ENCODE data around the gene PRDX5. TPM values are rescaled to one million over a fixed set of nuclear protein-coding genes. Genes with fewer than 3 reads are reported as not detected.

PRDX5 gene
- total RNA-seq, 1 experiment from 2014 or later, result 306 TPM

GRCh38 chr11:64286801-64287159 lies 31.1 kb upstream of the PRDX5 start:
- H3K36me3 ChIP-seq (ENCODE audit: control insufficient read depth, insufficient read depth, low read length), result no peaks in the 10 kb centered on the region; the same call in 1 of the 2 replicates
- peaks cover 11% of the 10 kb centered on the region for H3K4me1 ChIP-seq
- no peaks in the 10 kb centered on the region for H3K9me3 ChIP-seq
- TF ChIP-seq CTCF (IDR thresholded peaks at IDR 0.05; ENCODE audit: insufficient read depth in 1 of 2, low read depth in 1 of 2, low read length in 1 of 2, severe bottlenecking in 1 of 2, unreplicated experiment in 1 of 2), result no peak
- H3K36me3 Mint-ChIP-seq (ENCODE audit: insufficient read depth, unreplicated experiment), result peaks cover 17% of the 10 kb centered on the region
- intact Hi-C loops (cut with micrococcal nuclease; ENCODE audit: unreplicated experiment), result no loop called here
- BruUV-seq (replicated peaks), result no TSS peak
- H3K9me3 Mint-ChIP-seq (ENCODE audit: unreplicated experiment), result no peaks in the 10 kb centered on the region
- H3K27ac Mint-ChIP-seq (ENCODE audit: unreplicated experiment), result peak overlapping the region; percentile 54
- ChIA-PET POLR2A (no interaction called here), CTCF (no interaction called here)
- no peaks in the 10 kb centered on the region for H3K27me3 ChIP-seq (replicated peaks; ENCODE audit: control insufficient read depth, insufficient read depth, low read length)
- H3K4me3 ChIP-seq (ENCODE audit: low read depth, low read length), result no peak overlapping the region
- H3K4me1 Mint-ChIP-seq (ENCODE audit: low read depth, unreplicated experiment), result peaks cover 9% of the 10 kb centered on the region
- H3K4me3 Mint-ChIP-seq (ENCODE audit: unreplicated experiment), result peak overlapping the region; percentile 82
- DNase-seq, result peak in 1 of 2 experiments; percentile 26
- H3K27me3 Mint-ChIP-seq (ENCODE audit: insufficient read depth, unreplicated experiment), result peaks cover 5% of the 10 kb centered on the region

GRCh38 chr11:64287676-64288352 lies 30.1 kb upstream of the PRDX5 start:
- Mint-ChIP-seq H3K36me3 (ENCODE audit: insufficient read depth, unreplicated experiment) (peaks cover 17% of the 10 kb centered on the region), H3K4me3 (ENCODE audit: unreplicated experiment) (no peak overlapping the region), H3K9me3 (ENCODE audit: unreplicated experiment) (no peaks in the 10 kb centered on the region), H3K27ac (ENCODE audit: unreplicated experiment) (no peak overlapping the region), H3K27me3 (ENCODE audit: insufficient read depth, unreplicated experiment) (peaks cover 9% of the 10 kb centered on the region), H3K4me1 (ENCODE audit: low read depth, unreplicated experiment) (peaks cover 9% of the 10 kb centered on the region)
- ChIA-PET CTCF (no interaction called here), POLR2A (no interaction called here)
- no peak for TF ChIP-seq CTCF (IDR thresholded peaks at IDR 0.05; ENCODE audit: insufficient read depth in 1 of 2, low read depth in 1 of 2, low read length in 1 of 2, severe bottlenecking in 1 of 2, unreplicated experiment in 1 of 2)
- peaks cover 12% of the 10 kb centered on the region for H3K4me1 ChIP-seq
- intact Hi-C loops (cut with micrococcal nuclease; ENCODE audit: unreplicated experiment), result no loop called here
- BruUV-seq (replicated peaks), result no TSS peak
- DNase-seq, result no peak
- no peak overlapping the region for H3K4me3 ChIP-seq (ENCODE audit: low read depth, low read length)
- no peaks in the 10 kb centered on the region; the same call in 1 of the 2 replicates for H3K27me3 ChIP-seq (replicated peaks; ENCODE audit: control insufficient read depth, insufficient read depth, low read length)
- H3K36me3 ChIP-seq (ENCODE audit: control insufficient read depth, insufficient read depth, low read length), result no peaks in the 10 kb centered on the region
- no peaks in the 10 kb centered on the region for H3K9me3 ChIP-seq

GRCh38 chr11:64288353-64288750 lies 29.6 kb upstream of the PRDX5 start:
- ChIA-PET CTCF (no interaction called here), POLR2A (no interaction called here)
- intact Hi-C loops (cut with micrococcal nuclease; ENCODE audit: unreplicated experiment), result no loop called here
- no peak for TF ChIP-seq CTCF (IDR thresholded peaks at IDR 0.05; ENCODE audit: insufficient read depth in 1 of 2, low read depth in 1 of 2, low read length in 1 of 2, severe bottlenecking in 1 of 2, unreplicated experiment in 1 of 2)
- Histone ChIP-seq H3K36me3 (ENCODE audit: control insufficient read depth, insufficient read depth, low read length) (no peaks in the 10 kb centered on the region), H3K27me3 (replicated peaks; ENCODE audit: control insufficient read depth, insufficient read depth, low read length) (peaks cover 2% of the 10 kb centered on the region; the same call in 1 of the 2 replicates), H3K9me3 (no peaks in the 10 kb centered on the region), H3K4me3 (ENCODE audit: low read depth, low read length) (no peak overlapping the region), H3K4me1 (peaks cover 12% of the 10 kb centered on the region)
- Mint-ChIP-seq H3K4me3 (ENCODE audit: unreplicated experiment) (no peak overlapping the region), H3K9me3 (ENCODE audit: unreplicated experiment) (no peaks in the 10 kb centered on the region), H3K4me1 (ENCODE audit: low read depth, unreplicated experiment) (peaks cover 9% of the 10 kb centered on the region), H3K36me3 (ENCODE audit: insufficient read depth, unreplicated experiment) (peaks cover 17% of the 10 kb centered on the region), H3K27me3 (ENCODE audit: insufficient read depth, unreplicated experiment) (peaks cover 9% of the 10 kb centered on the region), H3K27ac (ENCODE audit: unreplicated experiment) (no peak overlapping the region)
- DNase-seq, result no peak
- no TSS peak for BruUV-seq (replicated peaks)
